Measurements from ENCODE around the gene IRF5.

GRCh38 chr7:128922496-128923410, 15.0 kb upstream of the IRF5 start:
- TF ChIP-seq CTCF (conservative IDR thresholded peaks at IDR 0.05; ENCODE audit: low read length), result no peak
- TF ChIP-seq EZH2phosphoT487 (IDR thresholded peaks at IDR 0.05; ENCODE audit: borderline replicate concordance), result no peak
